ENCODE data around the gene DSCAML1.

DSCAML1 gene

DNA sequence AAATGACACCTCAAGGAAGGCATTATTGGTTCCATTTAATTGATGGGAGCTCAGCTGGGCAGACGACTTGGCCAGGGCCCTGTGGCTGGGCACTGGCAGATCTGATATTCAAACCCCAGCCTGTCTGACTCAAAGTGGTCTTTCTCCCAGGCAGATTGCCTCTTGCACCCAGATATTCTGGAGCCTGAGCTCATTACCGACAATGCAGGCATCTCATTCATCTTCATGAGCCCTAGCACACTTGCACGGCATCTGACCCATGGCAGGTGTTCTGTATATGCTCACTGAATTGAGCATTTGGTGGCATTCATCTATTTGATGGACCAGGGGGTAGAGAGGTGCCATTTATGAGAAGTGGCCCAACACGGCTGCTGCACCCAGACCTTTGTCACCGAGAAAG lies 193.1 kb downstream of the DSCAML1 start:
- DNase-seq = no peak

- DNase-seq = no peak
These were observed 195.9 kb downstream of the DSCAML1 start for GRCh38 chr11:117601006-117601708.

DNA sequence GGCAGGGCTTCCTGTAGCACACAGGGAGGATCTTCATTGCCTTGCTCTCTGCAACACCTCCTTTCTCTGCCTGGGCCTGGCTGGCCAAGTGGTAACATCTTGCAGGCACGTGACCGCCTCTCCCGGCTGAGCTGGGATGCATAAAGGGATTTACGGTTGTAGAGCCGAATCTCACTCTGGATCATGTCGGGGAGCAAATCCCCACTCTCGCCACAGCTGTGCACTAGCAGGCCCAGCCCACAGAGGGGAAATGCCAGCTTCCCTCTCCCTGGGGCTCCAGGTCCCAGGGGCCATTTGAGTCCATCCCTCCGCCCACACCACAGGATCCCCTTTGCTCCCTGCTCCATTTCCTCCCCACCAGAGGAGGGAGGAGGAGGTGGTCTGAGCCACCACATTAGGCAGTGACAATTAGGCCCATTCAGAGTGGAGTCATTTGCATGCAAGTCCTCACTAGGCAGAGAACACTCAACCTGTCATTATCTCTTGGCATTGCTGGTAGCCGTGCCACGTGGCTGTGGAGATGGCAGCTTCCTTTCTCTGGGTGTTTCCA lies 196.7 kb downstream of the DSCAML1 start:
- no peak for DNase-seq

DNA sequence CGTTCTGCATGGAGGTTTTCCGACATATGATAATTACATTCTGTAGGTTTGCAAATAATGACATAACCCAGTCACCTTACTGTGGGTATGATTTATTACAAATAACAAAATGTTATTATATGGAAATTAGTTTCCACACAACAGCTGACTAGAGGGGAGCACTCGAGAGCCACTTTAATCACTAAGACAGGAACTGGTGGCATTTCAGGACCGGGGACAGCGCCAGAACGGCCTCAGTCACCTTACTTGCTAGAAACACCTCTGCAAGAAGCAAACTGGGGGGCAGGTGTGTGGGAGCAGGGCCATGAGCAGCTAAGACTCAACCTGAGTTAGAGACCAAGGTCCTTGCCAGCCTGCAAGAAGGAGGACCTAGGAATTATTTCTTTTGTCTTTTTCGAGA lies 199.9 kb downstream of the DSCAML1 start:
- DNase-seq = no peak

GRCh38 chr11:117595440-117595839 lies 201.6 kb downstream of the DSCAML1 start:
- no peak for DNase-seq

DNA sequence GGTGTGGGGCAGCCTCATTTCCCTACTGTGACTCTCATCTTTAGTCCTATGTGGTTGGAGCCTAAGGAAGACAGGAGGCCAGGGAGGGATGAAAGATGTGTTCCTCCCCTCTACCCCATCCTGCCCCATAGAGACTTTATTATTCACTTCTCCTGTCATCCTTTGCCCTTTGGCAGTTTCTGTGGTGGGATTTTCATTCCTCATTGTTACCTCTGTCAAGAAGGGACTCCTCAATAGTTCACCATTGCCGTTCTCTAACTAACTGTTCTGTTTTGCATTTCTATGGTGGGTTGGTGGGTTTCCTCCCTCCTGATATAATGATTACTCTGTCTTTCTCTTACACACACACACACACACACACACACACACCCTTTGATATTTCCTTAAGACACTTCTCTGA lies 202.3 kb downstream of the DSCAML1 start:
- DNase-seq = no peak

DNA sequence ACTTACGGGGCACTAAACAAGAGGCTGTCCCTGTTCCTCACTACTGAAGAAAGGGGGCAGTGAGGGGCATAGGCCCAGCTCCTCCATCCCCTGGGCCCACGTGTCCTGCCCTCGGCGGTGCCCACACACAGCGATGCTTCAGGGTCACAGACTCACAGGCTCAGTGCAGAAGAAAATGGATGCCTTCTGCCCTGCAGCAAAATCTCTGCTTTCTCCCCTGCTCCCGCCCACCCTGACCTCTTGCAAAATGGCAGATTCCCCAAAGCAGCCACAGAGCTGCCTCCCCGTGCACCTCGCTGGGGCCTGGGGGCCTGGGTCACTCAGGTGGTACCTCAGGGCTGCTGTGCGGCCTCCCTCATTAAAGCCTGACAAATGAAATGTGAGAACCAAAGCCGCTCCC lies 204.0 kb downstream of the DSCAML1 start:
- no peak for DNase-seq

DNA sequence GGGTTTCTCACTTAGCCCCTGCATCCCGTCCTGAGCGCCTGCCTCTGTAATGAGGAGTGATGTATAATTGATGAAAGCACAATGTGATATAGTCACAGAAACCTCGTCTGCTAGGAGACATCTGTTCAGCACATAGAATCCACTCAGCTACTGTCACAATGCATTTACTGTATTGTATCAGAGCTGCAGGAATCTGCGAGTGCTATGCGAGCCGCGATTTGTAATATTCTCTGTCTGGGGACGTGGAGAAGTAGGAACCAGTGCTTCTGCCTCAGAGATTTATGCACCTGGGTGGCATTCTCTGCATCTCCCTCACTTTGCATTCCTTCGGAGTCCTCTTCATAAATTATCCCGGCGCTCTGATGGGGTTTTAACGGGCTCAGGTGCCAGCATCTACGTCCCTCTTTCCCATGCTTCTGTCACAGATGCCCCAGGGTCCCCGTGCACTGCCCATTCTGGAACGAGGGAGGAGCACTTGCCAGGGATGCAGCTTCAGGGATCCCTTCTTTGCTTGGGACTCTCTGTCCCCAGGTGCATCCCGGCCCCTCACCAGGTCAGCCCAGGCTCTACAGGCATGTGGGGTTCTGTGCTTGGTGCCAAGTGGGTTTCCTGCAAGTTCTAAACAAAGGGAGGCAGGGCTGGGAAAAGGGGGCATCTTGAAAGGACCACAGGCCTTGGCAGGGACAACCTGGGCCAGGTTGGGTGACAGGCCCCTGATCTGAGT lies 205.5 kb downstream of the DSCAML1 start:
- DNase-seq = no peak

DNA sequence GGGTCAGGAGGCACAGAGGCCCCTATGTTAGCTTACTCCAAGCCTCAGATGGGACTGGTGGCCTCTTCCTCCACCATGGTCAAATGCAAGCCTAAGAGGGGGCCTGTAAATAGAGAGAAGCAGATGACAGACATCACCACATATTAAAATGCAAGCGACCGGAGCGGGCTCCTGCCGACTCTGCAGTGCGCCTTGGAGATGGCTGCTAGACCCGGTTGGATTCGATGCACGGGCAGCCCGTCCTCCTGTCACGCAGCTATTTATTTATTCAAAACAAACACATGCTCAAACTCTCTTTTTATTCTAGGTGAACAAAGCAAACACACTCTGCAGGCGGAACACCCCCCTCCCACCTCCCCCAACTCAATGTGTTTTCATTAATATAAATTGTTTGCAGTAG lies 208.0 kb downstream of the DSCAML1 start:
- DNase-seq = no peak

GRCh38 chr11:117588166-117588810 lies 208.7 kb downstream of the DSCAML1 start:
- no peak for DNase-seq

DNA sequence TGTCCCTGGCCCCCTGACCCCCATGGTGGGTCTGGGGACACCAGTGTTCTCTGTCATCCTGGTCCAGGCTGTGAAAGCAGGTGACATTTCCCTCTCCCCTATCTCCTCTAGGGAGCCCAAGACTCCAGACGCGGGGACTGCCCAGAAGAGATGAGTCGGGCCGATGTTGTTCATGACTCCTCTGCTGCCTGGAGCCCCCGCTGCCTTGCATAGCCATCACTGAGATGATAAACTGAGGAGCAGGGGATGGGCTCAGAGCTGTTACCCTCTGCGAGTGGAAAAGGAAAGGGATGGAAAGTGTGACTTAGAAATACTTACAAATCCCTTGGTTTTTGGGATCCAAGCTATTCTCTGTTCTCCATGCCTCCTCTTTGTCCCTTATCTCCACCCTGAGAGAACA lies 209.6 kb downstream of the DSCAML1 start:
- no peak for DNase-seq

DNA sequence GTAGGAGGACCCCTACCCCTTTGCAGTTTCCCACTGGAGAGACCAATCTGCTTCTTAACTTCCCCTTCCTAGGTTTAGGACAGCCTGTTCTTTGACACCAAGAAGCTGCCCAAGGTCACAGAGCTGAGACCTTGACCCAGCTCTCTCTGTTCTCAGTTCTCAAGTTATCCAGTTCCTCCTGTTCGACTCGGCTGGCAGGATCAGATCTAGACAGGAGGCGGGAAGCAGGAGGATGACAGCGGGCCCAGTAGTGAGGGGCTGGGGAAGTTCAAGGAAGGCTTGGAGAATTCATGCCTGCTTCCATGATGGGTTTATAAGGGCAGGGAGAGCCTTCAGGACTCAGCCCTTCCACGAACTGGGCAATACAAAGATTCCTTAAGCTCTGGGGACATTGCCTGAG lies 210.6 kb downstream of the DSCAML1 start:
- DNase-seq = no peak

GRCh38 chr11:117585631-117586030 lies 211.4 kb downstream of the DSCAML1 start:
- no peak for DNase-seq

- DNase-seq = no peak
These were observed 212.8 kb downstream of the DSCAML1 start for GRCh38 chr11:117584056-117584830.

GRCh38 chr11:117583063-117583801 lies 213.8 kb downstream of the DSCAML1 start:
- DNase-seq = no peak

DNA sequence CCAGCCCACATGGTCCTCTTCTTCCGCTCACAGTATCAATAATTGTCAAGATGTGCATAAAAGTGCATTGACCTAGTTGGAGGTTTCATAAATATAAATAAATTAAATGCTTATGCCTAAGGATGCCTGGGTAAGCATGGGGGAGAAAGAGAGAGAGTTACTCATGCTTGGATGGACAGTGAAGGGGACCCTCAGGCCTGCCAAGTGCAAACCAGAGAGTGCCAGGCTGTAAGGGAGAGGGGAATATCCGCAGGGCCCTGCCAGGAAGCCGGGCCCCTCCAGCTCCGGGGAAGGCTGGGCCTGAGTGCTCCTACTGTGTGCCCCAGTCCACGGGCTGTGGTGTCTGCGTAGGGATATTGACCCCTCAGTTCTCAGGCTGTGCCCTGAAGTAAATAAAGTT lies 214.6 kb downstream of the DSCAML1 start:
- DNase-seq = no peak

- DNase-seq = no peak
These were observed 216.2 kb downstream of the DSCAML1 start for GRCh38 chr11:117580866-117581265.

DNA sequence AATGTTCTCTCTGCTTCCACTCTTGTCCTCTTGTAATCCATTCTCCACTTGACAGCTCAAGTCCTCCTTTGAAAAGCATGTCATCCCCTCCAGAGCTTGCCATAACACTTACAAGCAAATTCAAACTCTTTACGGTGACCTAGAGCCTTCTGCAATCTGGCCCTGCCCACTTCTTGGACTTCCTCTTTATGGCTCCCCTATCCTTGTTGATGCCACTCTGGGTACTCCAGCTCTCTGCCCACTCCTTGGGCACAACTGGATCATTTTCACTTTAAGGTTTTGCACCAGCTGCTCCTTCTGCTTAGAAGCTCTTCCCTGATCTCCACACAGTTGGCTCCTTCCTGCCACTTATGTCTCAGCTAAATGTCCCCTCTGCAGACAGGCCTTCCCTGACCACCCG lies 217.9 kb downstream of the DSCAML1 start:
- no peak for DNase-seq

GRCh38 chr11:117575856-117576255 lies 221.2 kb downstream of the DSCAML1 start:
- no peak for DNase-seq

DNA sequence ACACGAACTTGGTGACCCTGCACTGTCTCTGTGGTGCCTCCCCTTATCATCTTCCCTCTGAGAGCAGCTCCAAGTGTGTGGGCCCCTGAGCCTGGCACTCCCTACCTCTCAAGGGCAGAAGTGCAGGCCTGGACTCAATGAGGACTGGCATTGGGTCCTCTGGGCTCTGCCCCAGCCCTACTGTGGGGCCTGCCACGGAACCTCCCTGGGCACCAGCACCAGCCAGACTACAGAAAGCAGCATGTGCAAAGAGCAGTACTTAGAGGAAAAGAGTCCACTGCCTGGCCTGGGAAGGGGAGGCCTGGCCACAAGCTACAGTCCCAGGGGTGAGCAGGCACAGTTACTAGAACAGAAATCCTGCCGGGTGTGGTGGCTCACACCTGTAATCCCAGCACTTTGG lies 222.5 kb downstream of the DSCAML1 start:
- DNase-seq = no peak

DNA sequence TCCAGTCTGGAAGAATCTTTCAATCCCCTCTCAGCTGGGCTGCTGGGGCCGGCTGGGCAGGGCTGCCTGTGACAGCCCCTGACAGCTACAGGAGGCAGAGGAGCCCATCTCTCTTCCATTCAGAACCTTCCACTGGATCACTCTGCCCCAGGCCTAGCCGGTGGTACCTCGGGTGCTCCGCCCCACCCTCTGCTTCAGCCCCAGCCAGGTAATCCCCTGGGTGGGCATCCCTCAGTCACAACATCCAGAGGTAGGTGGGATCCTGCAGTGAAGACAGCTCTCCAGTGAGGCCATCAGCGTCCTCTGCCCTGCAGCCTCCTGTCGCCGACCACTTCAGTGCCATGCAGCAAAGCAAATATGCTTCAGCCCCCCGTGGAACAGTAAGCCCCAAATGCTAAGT lies 223.7 kb downstream of the DSCAML1 start:
- no peak for DNase-seq

DNA sequence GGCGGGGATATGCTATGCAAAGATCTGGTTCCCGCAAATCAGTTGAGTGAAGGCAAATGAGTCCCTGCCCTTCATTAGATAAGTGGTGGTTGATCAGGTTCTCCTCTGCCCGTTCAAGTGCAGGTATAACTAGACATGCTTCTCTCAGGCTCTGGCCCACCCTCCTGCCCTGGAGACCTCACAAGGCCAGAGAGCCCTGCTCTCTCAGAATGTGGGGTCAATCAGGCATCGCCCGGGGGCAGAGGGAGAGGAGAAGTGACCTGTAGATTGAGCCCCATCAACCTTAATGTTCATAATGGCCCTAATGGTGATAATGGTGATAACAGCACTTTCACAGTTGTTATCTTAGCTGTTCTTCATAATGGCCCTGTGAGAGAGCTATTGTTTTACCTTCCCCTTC lies 224.3 kb downstream of the DSCAML1 start:
- DNase-seq = no peak

Data from NCI-H226 (cell line).